ENCODE measurements around the gene ADCY3.

ADCY3 gene

DNA sequence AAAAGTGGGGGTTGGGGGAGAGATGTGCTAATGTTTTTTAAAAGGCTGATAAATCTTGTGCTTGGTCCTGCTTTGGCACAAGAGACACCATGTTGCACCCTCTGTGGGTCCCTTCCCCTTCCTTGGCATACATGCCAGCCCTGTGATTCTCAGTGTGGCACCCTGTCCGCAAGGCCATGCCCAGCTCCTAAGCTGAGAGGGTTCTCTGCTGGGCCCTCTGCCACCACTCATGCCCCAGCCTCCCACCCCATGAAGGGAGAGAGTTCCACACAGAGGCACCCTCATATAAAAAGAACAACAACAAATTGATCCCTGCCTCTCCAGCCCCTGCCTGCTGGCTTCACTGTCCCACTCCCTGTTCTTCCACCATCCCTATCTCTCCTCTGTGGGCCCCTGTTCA lies 2.5 kb upstream of the ADCY3 start:
- Histone ChIP-seq H4K20me1 (ENCODE audit: insufficient read depth, low read length) (peaks cover 17% of the 10 kb centered on the region; the same call in 1 of the 2 replicates), H3K9me3 (ENCODE audit: insufficient read depth, low read length, severe bottlenecking) (no peaks in the 10 kb centered on the region), H3K79me2 (ENCODE audit: insufficient read depth, low read length) (peaks cover 22% of the 10 kb centered on the region), H3K4me2 (ENCODE audit: insufficient read depth, low read length) (no peak overlapping the region), H3K27me3 (ENCODE audit: insufficient read depth, low read length, poor library complexity) (no peaks in the 10 kb centered on the region), H2AFZ (ENCODE audit: low read depth, low read length) (no peak overlapping the region), H3K36me3 (ENCODE audit: insufficient read depth, low read length) (peaks cover 12% of the 10 kb centered on the region), H3K4me1 (ENCODE audit: insufficient read depth, low read length) (peaks cover 28% of the 10 kb centered on the region), H3K4me3 (ENCODE audit: low read depth in 1 of 2, low read length in 2 of 2) (no peak overlapping the region), H3K27ac (ENCODE audit: low read length) (no peak overlapping the region), H3K9ac (ENCODE audit: low read depth, low read length) (no peak overlapping the region)
- no peak for DNase-seq
- ATAC-seq (ENCODE audit: insufficient read depth, low read depth) = no peak
- TF ChIP-seq, protein P1, sequence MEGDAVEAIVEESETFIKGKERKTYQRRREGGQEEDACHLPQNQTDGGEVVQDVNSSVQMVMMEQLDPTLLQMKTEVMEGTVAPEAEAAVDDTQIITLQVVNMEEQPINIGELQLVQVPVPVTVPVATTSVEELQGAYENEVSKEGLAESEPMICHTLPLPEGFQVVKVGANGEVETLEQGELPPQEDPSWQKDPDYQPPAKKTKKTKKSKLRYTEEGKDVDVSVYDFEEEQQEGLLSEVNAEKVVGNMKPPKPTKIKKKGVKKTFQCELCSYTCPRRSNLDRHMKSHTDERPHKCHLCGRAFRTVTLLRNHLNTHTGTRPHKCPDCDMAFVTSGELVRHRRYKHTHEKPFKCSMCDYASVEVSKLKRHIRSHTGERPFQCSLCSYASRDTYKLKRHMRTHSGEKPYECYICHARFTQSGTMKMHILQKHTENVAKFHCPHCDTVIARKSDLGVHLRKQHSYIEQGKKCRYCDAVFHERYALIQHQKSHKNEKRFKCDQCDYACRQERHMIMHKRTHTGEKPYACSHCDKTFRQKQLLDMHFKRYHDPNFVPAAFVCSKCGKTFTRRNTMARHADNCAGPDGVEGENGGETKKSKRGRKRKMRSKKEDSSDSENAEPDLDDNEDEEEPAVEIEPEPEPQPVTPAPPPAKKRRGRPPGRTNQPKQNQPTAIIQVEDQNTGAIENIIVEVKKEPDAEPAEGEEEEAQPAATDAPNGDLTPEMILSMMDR (IDR thresholded peaks at IDR 0.05; ENCODE audit: borderline replicate concordance, extremely low read depth, low read length, poor library complexity, severe bottlenecking) = no peak
- TF ChIP-seq EZH2 (IDR thresholded peaks at IDR 0.05; ENCODE audit: borderline replicate concordance, low read depth, low read length, severe bottlenecking) = no peak

DNA sequence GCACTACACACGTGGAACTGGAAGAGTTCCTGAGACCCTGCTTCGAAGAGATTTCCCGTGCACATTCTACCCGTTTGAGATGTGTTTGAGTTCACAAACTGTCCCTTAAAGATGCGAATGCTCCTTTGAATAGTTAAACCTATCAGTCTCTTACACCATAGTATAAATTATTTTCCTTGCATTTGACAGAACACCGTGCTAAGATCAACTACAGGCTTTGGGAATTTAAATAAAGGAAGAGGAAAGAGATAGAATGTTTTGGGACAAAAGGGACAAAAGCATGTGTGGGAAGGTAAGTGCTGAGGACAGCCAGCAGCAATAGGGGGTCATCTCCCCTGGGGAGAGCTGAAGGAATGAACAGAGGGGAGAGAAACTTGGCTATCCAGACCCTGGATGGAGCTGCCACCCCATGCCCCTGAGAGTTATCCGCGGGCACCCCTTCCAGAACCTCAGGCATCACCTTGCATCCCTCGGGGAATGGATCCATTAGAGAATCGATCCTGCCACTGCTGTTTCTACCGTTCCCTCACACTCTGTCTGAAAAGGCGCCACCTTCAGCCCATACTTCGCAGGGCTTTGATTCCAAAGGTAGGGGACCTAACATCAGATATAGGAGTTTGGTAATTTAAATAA lies 888 bp upstream of the ADCY3 start:
- Histone ChIP-seq H4K20me1 (ENCODE audit: insufficient read depth, low read length) (peaks cover 26% of the 10 kb centered on the region; the same call in 1 of the 2 replicates), H3K79me2 (ENCODE audit: insufficient read depth, low read length) (peaks cover 39% of the 10 kb centered on the region), H3K9me3 (ENCODE audit: insufficient read depth, low read length, severe bottlenecking) (no peaks in the 10 kb centered on the region), H3K36me3 (ENCODE audit: insufficient read depth, low read length) (peaks cover 24% of the 10 kb centered on the region), H3K4me3 (ENCODE audit: low read depth in 1 of 2, low read length in 2 of 2) (peak overlapping the region; percentile 19 to 68; a peak in 3 of 4 replicates), H2AFZ (ENCODE audit: low read depth, low read length) (peak overlapping the region; percentile 72), H3K4me2 (ENCODE audit: insufficient read depth, low read length) (peak overlapping the region; percentile 84), H3K27ac (ENCODE audit: low read length) (0 out of 2 replicates have a peak overlapping the region, but pooled peaks have one; percentile 17), H3K27me3 (ENCODE audit: insufficient read depth, low read length, poor library complexity) (no peaks in the 10 kb centered on the region), H3K4me1 (ENCODE audit: insufficient read depth, low read length) (peaks cover 43% of the 10 kb centered on the region), H3K9ac (ENCODE audit: low read depth, low read length) (peak overlapping the region; percentile 82)
- DNase-seq (no peak), ATAC-seq (ENCODE audit: insufficient read depth, low read depth) (no peak)
- TF ChIP-seq, protein P1 (IDR thresholded peaks at IDR 0.05; ENCODE audit: borderline replicate concordance, extremely low read depth, low read length, poor library complexity, severe bottlenecking) = peak; percentile 51
- no peak for TF ChIP-seq EZH2 (IDR thresholded peaks at IDR 0.05; ENCODE audit: borderline replicate concordance, low read depth, low read length, severe bottlenecking)

DNA sequence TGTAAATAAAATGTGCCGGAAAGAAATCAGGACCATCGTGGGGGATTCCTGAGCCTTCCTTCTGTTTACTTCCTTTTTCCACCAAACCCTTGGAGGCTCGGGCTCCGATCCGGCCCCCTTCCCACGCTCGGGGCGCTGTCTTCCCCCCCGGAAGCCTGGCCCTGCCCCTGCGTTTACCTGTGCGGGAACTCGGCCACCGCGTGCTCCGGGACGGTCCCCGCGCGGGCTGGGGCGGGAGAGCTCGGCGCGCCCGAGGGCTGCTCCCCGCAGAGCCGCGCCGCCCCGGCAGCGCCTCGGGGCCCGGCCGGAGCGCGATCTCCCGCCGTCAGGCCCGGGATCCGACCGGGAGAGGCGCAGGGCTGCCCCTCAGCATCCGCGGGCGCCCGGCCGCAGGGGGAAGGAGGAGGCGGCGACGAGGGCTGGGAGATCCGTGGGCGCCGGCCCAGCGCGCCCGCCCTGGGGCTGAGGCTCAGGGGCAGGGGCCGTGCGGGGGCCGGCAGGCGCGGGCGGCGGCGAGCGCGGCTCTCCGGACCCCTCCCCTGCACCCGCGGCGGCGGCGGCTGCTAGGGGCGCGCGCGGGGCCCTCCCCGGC lies 435 bp downstream of the ADCY3 start:
- peak overlapping the region; percentile 84 for H3K4me2 ChIP-seq (ENCODE audit: insufficient read depth, low read length)
- DNase-seq (peak; percentile 24), ATAC-seq (ENCODE audit: insufficient read depth, low read depth) (peak; percentile 18; the same call in 2 of the 3 replicates)
- peak overlapping the region; percentile 86 for H2AFZ ChIP-seq (ENCODE audit: low read depth, low read length)
- H4K20me1 ChIP-seq (ENCODE audit: insufficient read depth, low read length) = peaks cover 33% of the 10 kb centered on the region
- H3K27me3 ChIP-seq (ENCODE audit: insufficient read depth, low read length, poor library complexity) = no peaks in the 10 kb centered on the region
- peaks cover 50% of the 10 kb centered on the region for H3K79me2 ChIP-seq (ENCODE audit: insufficient read depth, low read length)
- no peak for TF ChIP-seq EZH2 (IDR thresholded peaks at IDR 0.05; ENCODE audit: borderline replicate concordance, low read depth, low read length, severe bottlenecking)
- TF ChIP-seq, protein P1 (IDR thresholded peaks at IDR 0.05; ENCODE audit: borderline replicate concordance, extremely low read depth, low read length, poor library complexity, severe bottlenecking) = no peak
- H3K9ac ChIP-seq (ENCODE audit: low read depth, low read length) = peak overlapping the region; percentile 82
- peak overlapping the region; percentile 68 to 85; a peak in 3 of 4 replicates for H3K4me3 ChIP-seq (ENCODE audit: low read depth in 1 of 2, low read length in 2 of 2)
- no peaks in the 10 kb centered on the region for H3K9me3 ChIP-seq (ENCODE audit: insufficient read depth, low read length, severe bottlenecking)
- H3K27ac ChIP-seq (ENCODE audit: low read length) = peak overlapping the region; percentile 66
- peaks cover 35% of the 10 kb centered on the region for H3K36me3 ChIP-seq (ENCODE audit: insufficient read depth, low read length)
- H3K4me1 ChIP-seq (ENCODE audit: insufficient read depth, low read length) = peaks cover 56% of the 10 kb centered on the region

Measured in DND-41 (cell line).